DMS153 treated with DMSO at 0.1 percent for 48 hours (cell line): ENCODE measurements around the gene PKHD1.

Source experiments
- DNase-seq: peaks from one replicate; lab custom pipeline; 2025; ENCODE audit not compliant: unreplicated experiment; lab: John Stamatoyannopoulos, UW

Gene PKHD1

DNA sequence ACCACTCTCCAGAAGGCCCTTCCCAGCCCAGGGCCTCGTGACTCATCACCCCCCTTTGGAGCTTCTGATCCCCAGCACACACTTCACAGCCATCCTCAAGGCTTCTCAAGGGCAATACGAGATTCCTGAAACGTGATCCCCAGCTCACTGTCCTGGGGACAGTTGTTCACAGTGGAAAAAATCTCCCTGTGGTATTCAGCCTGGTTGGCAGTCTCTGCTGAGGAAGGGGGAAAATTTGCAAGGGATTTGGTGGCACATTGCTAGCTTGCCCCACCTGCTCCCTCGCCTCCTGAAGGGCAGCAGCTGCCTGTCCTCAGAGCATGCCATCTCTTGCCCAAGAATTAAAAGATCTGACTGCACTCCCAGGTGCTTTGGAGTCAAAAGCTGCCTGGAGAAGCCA, 20.7 kb upstream of the PKHD1 start:
- DNase-seq, result no peak

DNA sequence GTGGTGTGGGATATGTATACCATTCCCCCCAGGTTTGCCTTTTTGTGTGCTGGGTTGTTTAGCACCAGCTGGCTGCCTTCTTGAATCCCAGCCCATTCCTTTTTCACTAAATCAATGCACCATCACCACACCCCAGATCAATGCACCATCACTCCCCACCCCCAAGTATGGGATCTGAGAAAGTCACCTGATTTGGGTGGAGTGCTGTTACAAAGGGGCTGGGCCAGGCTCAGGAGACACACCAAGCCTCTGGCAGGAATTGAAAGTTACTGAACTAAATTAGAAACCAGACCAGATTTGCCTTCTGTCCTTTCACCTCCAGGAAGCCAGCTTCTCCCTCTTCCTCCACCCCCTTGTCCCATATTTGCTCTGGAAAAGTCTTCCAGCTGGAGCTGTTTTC, 19.6 kb upstream of the PKHD1 start:
- no peak for DNase-seq

- DNase-seq, result no peak
Measured at GRCh38 chr6:52104979-52105378, 17.6 kb upstream of the PKHD1 start.

GRCh38 chr6:52103623-52104022, 16.2 kb upstream of the PKHD1 start:
- DNase-seq, result no peak

- no peak for DNase-seq
Measured at GRCh38 chr6:52102405-52102804, 15.0 kb upstream of the PKHD1 start.

DNA sequence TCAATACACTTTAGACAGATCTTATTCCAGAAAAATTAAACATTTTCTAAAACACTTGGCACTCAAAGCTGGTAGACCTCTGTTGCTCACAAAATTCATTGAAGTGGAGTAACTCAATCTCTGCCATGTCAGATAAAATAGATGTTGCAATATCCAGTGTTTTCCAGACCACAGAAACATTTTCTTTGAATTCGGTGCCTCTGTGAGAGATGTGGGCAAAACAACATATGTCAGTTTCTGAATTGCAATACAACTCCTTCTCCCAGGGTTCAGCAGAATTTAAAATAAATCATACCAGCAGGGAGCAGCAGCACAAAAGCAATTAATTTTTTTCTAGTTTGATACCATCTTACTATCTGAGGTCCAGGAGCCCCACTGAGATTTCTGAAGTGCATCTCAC, 11.3 kb upstream of the PKHD1 start:
- no peak for DNase-seq

- DNase-seq, result no peak
Measured at GRCh38 chr6:52089758-52090348, 2.4 kb upstream of the PKHD1 start.

DNA sequence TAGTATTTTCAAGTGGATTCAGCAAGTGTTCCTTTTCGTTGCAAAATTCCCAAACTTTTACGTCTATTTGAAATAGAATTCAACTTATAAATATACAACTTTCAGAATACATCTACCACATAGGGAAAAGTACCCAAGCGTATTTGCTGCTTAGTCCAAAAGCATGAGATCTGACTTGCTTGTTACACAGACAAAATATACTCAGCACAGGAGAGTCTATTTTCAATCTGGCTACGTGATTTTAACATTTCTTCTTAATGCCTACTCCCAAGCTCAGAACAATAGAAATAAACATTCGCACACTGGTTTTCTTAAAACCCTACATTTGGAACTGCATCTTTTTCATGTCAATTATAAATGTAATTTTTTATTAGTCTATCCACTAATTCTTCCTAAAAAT, 672 bp downstream of the PKHD1 start:
- DNase-seq, result no peak

DNA sequence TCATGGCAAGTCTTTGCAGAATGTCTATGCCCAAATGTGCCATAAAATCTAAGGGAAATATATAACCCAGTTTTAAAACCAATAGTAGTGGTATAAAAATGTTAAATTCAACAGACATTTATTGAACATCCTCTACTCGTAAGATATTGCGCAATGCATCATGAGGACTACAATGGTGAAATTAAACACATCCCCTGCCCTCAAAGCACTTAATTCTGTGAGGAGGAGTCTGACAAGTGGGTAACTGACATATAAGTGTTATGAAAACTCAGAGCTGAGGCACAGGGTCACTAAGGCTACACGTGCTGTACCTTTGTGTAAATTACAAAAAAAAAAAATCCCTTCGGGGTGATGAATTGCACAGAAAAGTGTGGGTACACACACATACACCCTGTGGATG, 6.2 kb downstream of the PKHD1 start:
- no peak for DNase-seq

- DNase-seq, result no peak
Measured at GRCh38 chr6:52077961-52078625, 9.3 kb downstream of the PKHD1 start.

- DNase-seq, result no peak
Measured at GRCh38 chr6:52077180-52077884, 10.1 kb downstream of the PKHD1 start.

GRCh38 chr6:52076791-52077179, 10.6 kb downstream of the PKHD1 start:
- DNase-seq, result no peak

- no peak for DNase-seq
Measured at GRCh38 chr6:52074716-52075115, 12.7 kb downstream of the PKHD1 start.

GRCh38 chr6:52074155-52074554, 13.3 kb downstream of the PKHD1 start:
- DNase-seq, result no peak

- no peak for DNase-seq
Measured at GRCh38 chr6:52065621-52066020, 21.8 kb downstream of the PKHD1 start.

DNA sequence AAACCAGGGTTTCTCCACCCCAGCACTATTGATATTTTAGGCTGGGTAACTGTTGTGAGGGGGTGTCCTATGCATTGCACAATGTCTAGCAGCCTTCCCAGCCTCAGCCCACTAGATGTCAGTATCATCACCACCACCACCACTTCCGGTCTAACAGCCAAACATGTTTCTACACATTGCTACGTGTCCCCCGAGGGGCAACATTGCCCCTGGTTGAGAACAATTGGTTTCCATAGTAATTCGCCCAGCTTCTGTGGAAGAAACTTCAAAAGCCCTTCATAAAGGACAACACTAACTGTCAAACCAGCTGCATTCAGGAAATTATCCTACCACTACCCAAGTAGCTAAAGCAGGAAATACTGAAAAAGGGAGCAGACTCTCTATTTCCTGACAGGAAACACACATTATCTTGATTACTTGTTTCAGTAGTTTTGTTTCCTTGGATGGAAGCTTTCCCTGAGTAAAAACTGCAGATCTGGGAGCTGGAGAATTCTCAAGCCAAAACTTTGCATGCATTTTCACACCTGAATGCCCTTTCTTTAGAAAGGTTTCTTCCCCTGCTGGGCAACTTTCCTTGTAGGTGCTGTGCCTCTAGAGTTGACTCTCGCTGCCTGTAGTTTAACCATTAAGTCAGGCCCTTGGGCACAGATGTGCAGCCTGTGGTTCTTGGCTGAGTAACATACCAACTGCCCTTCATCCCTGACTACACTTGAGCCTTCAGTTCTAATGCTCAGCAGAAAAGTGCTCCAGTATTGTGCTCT, 23.6 kb downstream of the PKHD1 start:
- DNase-seq, result no peak

DNA sequence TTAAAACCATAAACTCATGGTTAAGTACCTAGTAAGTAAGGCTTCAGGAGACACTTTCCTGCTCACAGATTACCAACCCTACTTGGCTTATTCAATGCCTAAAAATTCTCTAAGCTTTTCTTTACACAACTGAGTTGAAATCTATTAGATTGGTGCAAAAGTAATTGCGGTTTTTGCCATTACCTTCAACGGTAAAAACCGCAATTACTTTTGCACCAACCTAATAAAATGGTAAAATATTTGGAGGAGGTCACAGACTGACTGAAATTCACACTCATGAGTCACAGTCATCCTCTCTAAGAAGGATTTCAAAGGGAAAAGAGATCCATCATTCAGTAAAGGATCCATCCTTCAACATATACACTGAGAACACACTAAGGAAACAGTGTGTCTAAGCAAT, 25.9 kb downstream of the PKHD1 start:
- no peak for DNase-seq

- DNase-seq, result no peak
Measured at GRCh38 chr6:52059821-52060220, 27.6 kb downstream of the PKHD1 start.

DNA sequence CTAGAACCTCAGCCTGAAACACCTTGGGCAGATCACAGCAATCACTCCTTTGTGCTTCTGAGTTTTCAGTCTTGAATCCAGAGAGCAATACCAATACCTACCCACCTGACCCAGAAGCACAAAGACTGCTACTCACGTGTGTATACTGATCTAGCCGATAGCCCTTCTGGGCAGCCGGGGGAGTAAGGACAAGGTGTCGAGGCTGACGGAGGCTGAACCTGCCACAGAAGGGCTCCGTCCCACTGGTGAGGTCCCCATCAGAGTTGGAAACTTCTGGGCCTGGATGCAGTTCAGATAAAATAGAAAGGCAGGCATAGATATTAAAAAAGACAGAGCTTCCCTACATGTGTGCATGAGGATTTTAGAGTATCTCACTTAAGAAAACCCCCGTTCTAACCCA, 32.0 kb downstream of the PKHD1 start:
- DNase-seq, result no peak

DNA sequence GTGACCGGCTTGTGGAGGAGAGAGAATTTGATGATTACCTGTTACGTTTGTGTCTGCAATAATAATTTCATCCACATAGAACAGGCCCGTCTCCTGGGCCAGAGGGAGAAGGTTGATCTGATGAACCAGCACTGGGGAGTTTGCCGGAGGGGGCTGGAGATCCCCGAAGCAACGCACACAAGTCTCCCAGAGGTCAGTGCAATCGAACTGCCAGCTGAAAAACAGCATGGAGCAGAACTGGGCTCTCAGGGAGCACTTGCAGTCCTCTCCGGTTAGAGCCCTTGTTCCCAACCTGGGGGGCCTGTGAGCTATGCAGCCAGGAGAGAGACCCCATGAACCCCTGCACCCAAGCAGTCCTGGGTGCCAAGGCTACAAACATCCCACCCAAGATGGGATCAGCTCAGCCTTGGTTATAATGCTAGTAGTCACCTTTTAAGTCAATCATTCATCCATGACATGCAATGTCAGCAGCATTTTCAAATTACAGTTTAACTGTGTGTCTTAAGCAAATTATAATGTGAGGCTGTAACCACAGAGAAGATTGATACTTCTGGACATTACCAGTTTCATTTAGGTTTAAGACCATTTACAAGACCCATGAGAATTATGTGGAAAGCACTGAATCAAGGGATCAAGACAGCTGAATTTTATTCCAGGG, 34.2 kb downstream of the PKHD1 start:
- DNase-seq, result no peak

DNA sequence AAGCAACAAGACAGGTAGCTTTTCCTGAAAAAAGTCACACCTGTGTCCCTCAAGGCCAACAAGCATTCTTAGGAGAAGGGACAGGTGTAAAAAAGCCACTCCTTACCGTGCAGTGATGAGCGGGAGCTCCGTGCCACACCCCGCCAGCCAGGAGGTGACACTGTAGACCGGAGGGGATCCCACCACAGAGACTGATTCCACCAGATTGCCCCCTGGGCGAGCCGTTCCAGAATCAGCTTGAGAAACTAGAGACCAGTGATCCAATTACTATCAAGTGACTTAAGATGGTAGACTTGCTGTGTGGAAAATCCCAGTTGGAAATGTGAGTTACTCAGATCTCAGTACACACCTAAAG, 37.4 kb downstream of the PKHD1 start:
- DNase-seq, result no peak
